ENCODE measurements around the gene AQP3.

DNA sequence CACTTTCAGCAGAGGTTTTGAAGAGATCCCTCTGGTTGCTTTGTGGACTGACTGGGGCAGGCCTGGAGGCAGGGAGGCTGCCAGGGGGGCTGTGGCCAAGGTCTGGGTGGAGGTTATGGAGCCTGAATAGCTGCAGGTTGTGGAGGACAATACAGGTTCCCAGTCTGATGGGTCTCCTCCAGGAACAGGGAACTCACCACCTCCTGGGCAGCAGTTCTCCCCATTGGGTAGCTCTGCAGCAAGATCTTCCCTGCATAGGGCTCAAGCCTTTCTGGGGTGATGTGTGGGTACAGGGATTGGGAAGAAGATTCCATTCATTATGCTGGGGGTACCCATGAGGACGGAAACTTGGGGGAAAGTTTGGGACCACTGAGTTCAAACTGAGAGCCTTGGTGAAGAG, 6.8 kb downstream of the AQP3 start:
- TF ChIP-seq, protein P1, sequence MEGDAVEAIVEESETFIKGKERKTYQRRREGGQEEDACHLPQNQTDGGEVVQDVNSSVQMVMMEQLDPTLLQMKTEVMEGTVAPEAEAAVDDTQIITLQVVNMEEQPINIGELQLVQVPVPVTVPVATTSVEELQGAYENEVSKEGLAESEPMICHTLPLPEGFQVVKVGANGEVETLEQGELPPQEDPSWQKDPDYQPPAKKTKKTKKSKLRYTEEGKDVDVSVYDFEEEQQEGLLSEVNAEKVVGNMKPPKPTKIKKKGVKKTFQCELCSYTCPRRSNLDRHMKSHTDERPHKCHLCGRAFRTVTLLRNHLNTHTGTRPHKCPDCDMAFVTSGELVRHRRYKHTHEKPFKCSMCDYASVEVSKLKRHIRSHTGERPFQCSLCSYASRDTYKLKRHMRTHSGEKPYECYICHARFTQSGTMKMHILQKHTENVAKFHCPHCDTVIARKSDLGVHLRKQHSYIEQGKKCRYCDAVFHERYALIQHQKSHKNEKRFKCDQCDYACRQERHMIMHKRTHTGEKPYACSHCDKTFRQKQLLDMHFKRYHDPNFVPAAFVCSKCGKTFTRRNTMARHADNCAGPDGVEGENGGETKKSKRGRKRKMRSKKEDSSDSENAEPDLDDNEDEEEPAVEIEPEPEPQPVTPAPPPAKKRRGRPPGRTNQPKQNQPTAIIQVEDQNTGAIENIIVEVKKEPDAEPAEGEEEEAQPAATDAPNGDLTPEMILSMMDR (IDR thresholded peaks at IDR 0.05; ENCODE audit: low read depth, low read length, poor library complexity, severe bottlenecking): no peak
- TF ChIP-seq EZH2phosphoT487 (IDR thresholded peaks at IDR 0.05; ENCODE audit: borderline replicate concordance, low read length): no peak

Data from DOHH2 (cell line).